HL-60 (cell line): ENCODE measurements around the gene NFIL3.

Experiments used
- POLR2AphosphoS5 ChIP-seq: IDR thresholded peaks from 2 replicates; pipeline ENCODE4 v1.6.1; 2012; ENCODE audit warnings: low read depth
- TF ChIP-seq, protein P1 (sequence below): IDR thresholded peaks from one replicate; pipeline ENCODE4 v1.5.1; 2011; ENCODE audit warnings: low read length, control low read depth, inconsistent platforms; ENCODE audit not compliant: insufficient read depth

DNA sequence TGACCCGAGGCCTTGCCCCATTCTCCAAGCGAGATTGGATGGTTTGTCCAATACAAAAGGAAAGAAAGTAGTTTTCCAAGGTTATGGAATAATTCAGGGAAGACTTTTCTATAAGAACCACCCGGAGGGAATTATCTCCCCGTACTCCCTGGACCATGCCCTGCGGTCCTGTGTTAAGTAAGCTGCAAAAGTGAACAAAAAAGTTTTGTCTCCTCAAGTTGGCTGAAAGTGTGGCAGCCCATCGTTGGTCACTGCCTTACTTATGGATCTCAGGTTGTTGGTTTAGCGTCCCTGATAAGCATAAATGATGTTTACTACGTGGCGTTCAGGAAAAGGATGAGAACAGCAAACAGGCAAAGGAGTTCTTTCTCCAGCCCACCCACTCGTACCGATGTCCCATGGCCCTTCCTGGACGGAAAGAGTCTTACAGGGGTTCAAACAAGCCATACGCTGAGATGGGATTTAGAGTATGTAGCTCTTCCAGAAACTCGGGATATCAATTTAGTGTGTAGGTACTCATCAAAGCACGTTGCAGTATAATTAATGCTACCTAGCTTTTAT lies 61.5 kb downstream of the NFIL3 start:
- TF ChIP-seq, protein P1, sequence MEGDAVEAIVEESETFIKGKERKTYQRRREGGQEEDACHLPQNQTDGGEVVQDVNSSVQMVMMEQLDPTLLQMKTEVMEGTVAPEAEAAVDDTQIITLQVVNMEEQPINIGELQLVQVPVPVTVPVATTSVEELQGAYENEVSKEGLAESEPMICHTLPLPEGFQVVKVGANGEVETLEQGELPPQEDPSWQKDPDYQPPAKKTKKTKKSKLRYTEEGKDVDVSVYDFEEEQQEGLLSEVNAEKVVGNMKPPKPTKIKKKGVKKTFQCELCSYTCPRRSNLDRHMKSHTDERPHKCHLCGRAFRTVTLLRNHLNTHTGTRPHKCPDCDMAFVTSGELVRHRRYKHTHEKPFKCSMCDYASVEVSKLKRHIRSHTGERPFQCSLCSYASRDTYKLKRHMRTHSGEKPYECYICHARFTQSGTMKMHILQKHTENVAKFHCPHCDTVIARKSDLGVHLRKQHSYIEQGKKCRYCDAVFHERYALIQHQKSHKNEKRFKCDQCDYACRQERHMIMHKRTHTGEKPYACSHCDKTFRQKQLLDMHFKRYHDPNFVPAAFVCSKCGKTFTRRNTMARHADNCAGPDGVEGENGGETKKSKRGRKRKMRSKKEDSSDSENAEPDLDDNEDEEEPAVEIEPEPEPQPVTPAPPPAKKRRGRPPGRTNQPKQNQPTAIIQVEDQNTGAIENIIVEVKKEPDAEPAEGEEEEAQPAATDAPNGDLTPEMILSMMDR = no peak
- no peak for TF ChIP-seq POLR2AphosphoS5
